T-helper 1 cell treated with Interleukin-12 subunit alpha and Interleukin-12 subunit beta and Interleukin-4 antibody, amounts not matched to agents 30 ng/mL and 1 ng/mL, for 36 hours (primary cell): ENCODE results near the gene NUP188. TPM values are rescaled to one million over a fixed set of nuclear protein-coding genes. Genes with fewer than 3 reads are reported as not detected.

ENCODE experiments used
- intact Hi-C: fragments of 100-400 bp; cut with micrococcal nuclease; formaldehyde crosslinking; loops from one replicate; pipeline ENCODE4 v1.15.1; 2024
- total RNA-seq: library from RNA; stranded (reverse); gene quantifications from 2 replicates; pipeline ENCODE4 v1.2.3, GENCODE V29; 2022

Gene NUP188
- total RNA-seq, 1 donor from 2014 or later = 105 TPM

GRCh38 chr9:128913995-128914772 is 33.3 kb upstream of the NUP188 start:
- intact Hi-C loops = no loop called here

- intact Hi-C loops = no loop called here
Observed at GRCh38 chr9:128916204-128916603, 31.3 kb upstream of the NUP188 start.

- intact Hi-C loops = no loop called here
Observed at GRCh38 chr9:128916745-128917144, 30.8 kb upstream of the NUP188 start.

GRCh38 chr9:128917151-128917849 is 30.2 kb upstream of the NUP188 start:
- intact Hi-C loops = no loop called here

- intact Hi-C loops = no loop called here
Observed at GRCh38 chr9:128918921-128919320, 28.6 kb upstream of the NUP188 start.

GRCh38 chr9:128919402-128920089 is 28.0 kb upstream of the NUP188 start:
- intact Hi-C loops = no loop called here

GRCh38 chr9:128920381-128921058 is 27.0 kb upstream of the NUP188 start, which contains the start of gene PHYHD1:
TSS of gene PHYHD1 (plus strand) at chr9:128920982. CDS start at chr9:128922324, 1,342 bp downstream.
- intact Hi-C loops = no loop called here

- intact Hi-C loops = no loop called here
Observed at GRCh38 chr9:128921881-128922763, 25.4 kb upstream of the NUP188 start.

- intact Hi-C loops = no loop called here
Observed at GRCh38 chr9:128923493-128923883, 24.0 kb upstream of the NUP188 start.

- intact Hi-C loops = loop anchor here (1.0 kb wide), 6 partner anchors 19 to 280 kb away; partner anchors contain the start of genes DOLK, KYAT1 and NUP188
Observed at GRCh38 chr9:128927731-128928411, 19.6 kb upstream of the NUP188 start.

- intact Hi-C loops = loop anchor here (1.0 kb wide), 5 partner anchors 19 to 280 kb away; partner anchors contain the start of genes DOLK, KYAT1 and NUP188
Observed at GRCh38 chr9:128928624-128929023, 18.9 kb upstream of the NUP188 start.

GRCh38 chr9:128929560-128929959 is 17.9 kb upstream of the NUP188 start:
- intact Hi-C loops = no loop called here

- intact Hi-C loops = no loop called here
Observed at GRCh38 chr9:128933731-128934130, 13.8 kb upstream of the NUP188 start.

GRCh38 chr9:128936171-128936865 is 11.2 kb upstream of the NUP188 start:
- intact Hi-C loops = no loop called here

GRCh38 chr9:128937310-128938165 is 10.0 kb upstream of the NUP188 start:
- intact Hi-C loops = no loop called here

- intact Hi-C loops = no loop called here
Observed at GRCh38 chr9:128940271-128940921, 7.1 kb upstream of the NUP188 start.

- intact Hi-C loops = no loop called here
Observed at GRCh38 chr9:128940946-128941755, 6.3 kb upstream of the NUP188 start.
